ENCODE measurements around the gene EPHB2.

GRCh38 chr1:22921452-22922126, 210.9 kb downstream of the EPHB2 start:
- no peak for TF ChIP-seq POLR2A (IDR thresholded peaks at IDR 0.05)
- no peak for TF ChIP-seq CTCF (IDR thresholded peaks at IDR 0.05)
